ENCODE results near the gene PCA3. TPM values are rescaled to one million over a fixed set of nuclear protein-coding genes. Genes with fewer than 3 reads are reported as not detected.

The PCA3 gene
- total and polyA plus RNA-seq, 2 donors (not counting 3 experiments of a cell fraction or from before 2014, with no cell fraction given): 0.86 to 2.5 TPM

GRCh38 chr9:76717176-76717575 is 47.1 kb upstream of the PCA3 start:
- POLR2A ChIA-PET: no interaction called here
- TF ChIP-seq POLR2AphosphoS5 (IDR thresholded peaks at IDR 0.05; ENCODE audit: insufficient read depth, low read depth, low read length) (no peak), GATA2 (IDR thresholded peaks at IDR 0.05; ENCODE audit: insufficient read depth, insufficient read length, low read depth, low read length) (no peak), FOS (IDR thresholded peaks at IDR 0.05; ENCODE audit: borderline replicate concordance, insufficient read depth, low read length) (no peak), JUN (IDR thresholded peaks at IDR 0.05; ENCODE audit: borderline replicate concordance, insufficient read depth, insufficient read length, low read depth) (no peak), CTCF (IDR thresholded peaks at IDR 0.05; ENCODE audit: extremely low read depth in 1 of 2, insufficient read depth in 1 of 2, low read depth in 1 of 2, low read length in 2 of 2) (no peak), MYC (IDR thresholded peaks at IDR 0.05; ENCODE audit: low read depth, low read length) (no peak), EZH2 (IDR thresholded peaks at IDR 0.05; ENCODE audit: borderline replicate concordance, low read depth, low read length, severe bottlenecking) (no peak), MAX (IDR thresholded peaks at IDR 0.05; ENCODE audit: insufficient read depth, insufficient read length) (no peak), POLR2A (IDR thresholded peaks at IDR 0.05; ENCODE audit: low read depth, low read length) (no peak)

More at GRCh38 chr9:76717176-76717575, 47.1 kb upstream of the PCA3 start:
- dilution Hi-C loops (cut with MboI; ENCODE audit: extremely low pct_ligation_motif_present, low sequenced_read_pairs) (no loop called here), intact Hi-C loops (cut with micrococcal nuclease) (loop anchor here (1.0 to 5.0 kb wide), 2 partner anchors 40 to 395 kb away; no protein-coding TSS in a partner anchor)
- H3K9me1 ChIP-seq (replicated peaks; ENCODE audit: control insufficient read depth, extremely low read depth, insufficient read depth, low read length): no peaks in the 10 kb centered on the region
- H3K27ac ChIP-seq (ENCODE audit: insufficient read depth, low read depth, low read length): peak overlapping the region; percentile 5
- H3K36me3 ChIP-seq (ENCODE audit: control insufficient read depth in 2 of 2, extremely low read depth in 1 of 2, insufficient read depth in 2 of 2, low read length in 2 of 2): no peaks in the 10 kb centered on the region
- H3K27me3 ChIP-seq (ENCODE audit: control insufficient read depth in 2 of 2, insufficient read depth in 2 of 2, low read length in 2 of 2): no peaks in the 10 kb centered on the region
- no peak for FAIRE-seq
- CTCF ChIA-PET: no interaction called here
- no TSS peak for BruUV-seq (replicated peaks)
- no peak overlapping the region for H3K9ac ChIP-seq (replicated peaks; ENCODE audit: extremely low read depth, insufficient read depth, low read length)
- H3K79me2 ChIP-seq (ENCODE audit: control insufficient read depth, insufficient read depth, low read length): no peaks in the 10 kb centered on the region
- peaks cover 30% of the 10 kb centered on the region for H3K4me1 ChIP-seq (ENCODE audit: control insufficient read depth, extremely low read depth, insufficient read depth, low read length)
- H2AFZ ChIP-seq (ENCODE audit: low read depth, low read length): no peak overlapping the region
- H3K9me3 ChIP-seq (replicated peaks; ENCODE audit: control insufficient read depth, insufficient read depth, low read length): no peaks in the 10 kb centered on the region
- no peak overlapping the region for H3K4me2 ChIP-seq (ENCODE audit: insufficient read depth, low read length)
- peak; percentile 18 for DNase-seq (ENCODE audit: low read depth, low spot score)
- H3K4me3 ChIP-seq (replicated peaks in 1 of 3; ENCODE audit: insufficient read depth in 1 of 3, low read depth in 1 of 3, low read length in 3 of 3): no peak overlapping the region
- H4K20me1 ChIP-seq (replicated peaks; ENCODE audit: control insufficient read depth, extremely low read depth, insufficient read depth, low read length): no peaks in the 10 kb centered on the region

Measured in endothelial cell of umbilical vein (primary cell).